Heart left ventricle (tissue), 16 donors: ENCODE data around the gene ANKLE1. TPM values are rescaled to one million over a fixed set of nuclear protein-coding genes. Genes with fewer than 3 reads are reported as not detected.
A peak's percentile ranks its signal among the peaks of the same experiment; 100 is the strongest.

ENCODE experiments used
- ATAC-seq, 4 donors: fragments of 200-7000 bp; cut with Tn5 transposase; one replicate each; pipeline ENCODE4 v1.9.1; 2020 to 2022; ENCODE audit warnings: moderate library complexity in 4 of 4, mild to moderate bottlenecking in 3 of 4, moderate number of reproducible peaks in 1 of 4
- DNase-seq, 5 donors: peaks; one replicate each; pipeline ENCODE4 v3.0.0-alpha.2; 2020
- H3K27ac ChIP-seq, 12 donors: fragments of 200-600 bp; sonication (generic) in 4 of 12; one replicate each; pipeline versions ENCODE4 v1.5.0 to v1.8.0; 2016 to 2022; ENCODE audit warnings: mild to moderate bottlenecking in 2 of 12
- H3K27me3 ChIP-seq, 9 donors: fragments of 200-600 bp; sonication (generic) in 2 of 9; one replicate each; pipeline versions ENCODE4 v1.5.1 to v1.8.0; 2016 to 2022; ENCODE audit warnings: mild to moderate bottlenecking in 3 of 9
- H3K36me3 ChIP-seq, 9 donors: fragments of 200-600 bp; sonication (generic) in 2 of 9; one replicate each; pipeline versions ENCODE4 v1.5.0 to v1.8.0; 2018 to 2022; ENCODE audit warnings: mild to moderate bottlenecking in 2 of 9
- H3K4me1 ChIP-seq, 12 donors: fragments of 200-600 bp; sonication (generic) in 4 of 12; one replicate each; pipeline versions ENCODE4 v1.5.0 to v1.8.0; 2016 to 2022; ENCODE audit warnings: mild to moderate bottlenecking in 3 of 12
- H3K4me3 ChIP-seq, 12 donors: fragments of 200-600 bp; sonication (generic) in 4 of 12; one replicate each; pipeline versions ENCODE4 v1.5.0 to v1.8.0; 2017 to 2022; ENCODE audit warnings: mild to moderate bottlenecking in 9 of 12, moderate library complexity in 4 of 12
- H3K9me3 ChIP-seq, 12 donors: fragments of 200-600 bp; sonication (generic) in 4 of 12; one replicate each; pipeline versions ENCODE4 v1.5.0 to v1.8.0; 2016 to 2022; ENCODE audit warnings: mild to moderate bottlenecking in 1 of 12
- POLR2A ChIP-seq, 2 donors: fragments of 450-650 bp; IDR thresholded peaks; one replicate each; pipeline ENCODE4 v1.6.1; 2017; ENCODE audit warnings: antibody characterized with exemption in 2 of 2, mild to moderate bottlenecking in 2 of 2, moderate library complexity in 2 of 2
- WGBS, 4 donors: extraction: QIAGEN DNeasy Blood & Tissue Kit in 2 of 4; methylation state at CpG; one replicate each; pipeline versions ENCODE4 v1.1.5 to v1.1.7; 2013 to 2018; 5-methylcytosine and 5-hydroxymethylcytosine counted together
- intact Hi-C, 10 donors: fragments of 100-400 bp; cut with DNase I; formaldehyde crosslinking; loops; one replicate each; pipeline versions ENCODE4 v1.11.1 to v1.14.2; 2022
- polyA plus RNA-seq, 2 donors: library from polyadenylated mRNA; stranded (reverse); fragments of 200-250 nt; gene quantifications; one replicate each; pipeline ENCODE4 v1.2.3, GENCODE V29; 2013
- total RNA-seq, 9 donors: library from RNA; depleted of rRNA in 2 of 9; stranded (reverse); fragments of >200 nt in 2 of 9; fragmentation: NEBNext Ultra II Directional in 3 of 9; extraction: Animal tissue kit (Norgen Biotek cat#: 25700) in 3 of 9; gene quantifications; one replicate each; pipeline versions ENCODE4 v1.1.0 to v1.2.4, GENCODE V29; 2016 to 2023
- TF ChIP-seq, protein P1 (sequence below), 12 donors: fragments of 200-600 bp; sonication (generic) in 4 of 12; IDR thresholded peaks; one replicate each; pipeline versions ENCODE4 v1.5.0 to v1.8.0; 2018 to 2022; ENCODE audit warnings: antibody characterized with exemption in 12 of 12, mild to moderate bottlenecking in 5 of 12
- donor health status: ischemic (EF 13 %, LVEDD 7.1; RV severe dilation, severe dysfunction).
- donor health status: healthy with polysubstance abuse.
- donor health status: DM: no; HTN: yes; CAD: no.
- donor health status: DM: no; HTN: no; CAD: no.
- donor health status: ischemic (EF 25% LVEDD 6.9; RV normal size, moderate dysfunction).
- donor health status: ischemic (EF 25% LVEDD 5.7; RV mildly dilated, moderate dysfunction).
- donor health status: healthy.
- donor health status: DM: yes; HTN: yes; CAD: no.
- donor health status: ischemic (EF 35%, LVEDD 5.7; RV mildly dilated, moderate dysfunction).
- donor health status: nonischemic (EF 11% LVEDD 7.7; RV severe dilation, severe dysfunction).
- donor health status: DM: yes; HTN: yes; CAD: no.
- donor health status: PGD.
- donor health status: ischemic (EF 29% LVEDD 5.4; RV normal size, mild dysfunction).
- donor health status: nonischemic (EF 23%, LVEDD 6.1; RV moderate dilation, normal function).

Gene ANKLE1
- total and polyA plus RNA-seq, 11 donors, result 0.07 to 0.44 (median 0.23) TPM; not detected in 2

DNA sequence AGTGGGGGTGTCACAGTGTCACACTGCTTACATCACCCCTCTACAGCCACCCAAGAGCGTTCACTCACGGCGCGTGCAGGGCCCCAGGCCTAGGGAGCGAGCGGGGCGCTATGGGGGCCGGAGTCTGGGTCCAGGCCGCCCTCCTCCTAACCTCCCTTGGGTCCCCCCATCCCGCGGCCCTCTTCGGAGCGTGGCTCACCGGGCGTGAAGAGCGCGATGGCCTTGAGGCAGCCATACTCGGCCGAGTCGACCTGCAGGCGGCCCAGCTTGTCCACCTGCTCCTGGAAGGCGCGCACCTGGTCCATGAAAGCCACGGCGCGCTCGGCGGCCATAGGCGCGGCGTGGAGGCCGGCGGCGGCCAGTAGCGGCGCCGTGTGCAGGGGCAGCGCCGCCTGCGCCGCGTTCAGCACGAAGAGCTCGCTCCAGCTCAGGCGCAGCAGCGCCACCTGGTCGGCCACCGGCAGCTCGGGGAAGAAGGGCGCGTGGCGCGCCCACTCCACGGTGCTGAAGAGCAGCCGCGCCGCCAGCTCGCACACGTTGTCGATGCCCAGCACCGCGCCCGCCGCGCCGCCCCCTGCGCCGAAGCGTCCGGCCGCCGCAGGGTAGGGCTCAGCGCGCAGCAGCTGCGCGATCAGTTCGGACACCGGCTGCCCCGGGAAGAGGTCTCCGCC, 46.3 kb upstream of the ANKLE1 start:
- intact Hi-C loops, result loop anchor here in 3 of 10 donors (5.0 to 10.0 kb wide), 3 partner anchors 158 to 168 kb away; partner anchors contain the start of genes HAUS8 (in 2 of the 3) and MYO9B (in 2 of the 3)
- 1 to 9% (median 6%) methylated on average over 28 to 80 of the region's 80 CpGs; no CpG with 5 or more reads in 1 of the 4 donors for WGBS, 4 donors

GRCh38 chr19:17235971-17236777, 45.5 kb upstream of the ANKLE1 start:
- ATAC-seq (peak in 2 of 4 donors; percentile 38 to 45), DNase-seq (no peak)
- intact Hi-C loops, result loop anchor here in 3 of 10 donors (5.0 to 10.0 kb wide), 3 partner anchors 159 to 169 kb away; partner anchors contain the start of genes HAUS8 (in 2 of the 3) and MYO9B (in 2 of the 3)
- Histone ChIP-seq H3K36me3 (peaks cover 0 to 54% (median 27%) of the 10 kb centered on the region in 9 donors), H3K4me3 (peak overlapping the region; percentile 11 to 82 (median 66)), H3K4me1 (peaks cover 4 to 29% (median 21%) of the 10 kb centered on the region in 12 donors), H3K27me3 (no peaks in the 10 kb centered on the region), H3K27ac (peak overlapping the region in 11 of 12 donors; percentile 53 to 86 (median 75)), H3K9me3 (no peaks in the 10 kb centered on the region)
- TF ChIP-seq, protein P1, sequence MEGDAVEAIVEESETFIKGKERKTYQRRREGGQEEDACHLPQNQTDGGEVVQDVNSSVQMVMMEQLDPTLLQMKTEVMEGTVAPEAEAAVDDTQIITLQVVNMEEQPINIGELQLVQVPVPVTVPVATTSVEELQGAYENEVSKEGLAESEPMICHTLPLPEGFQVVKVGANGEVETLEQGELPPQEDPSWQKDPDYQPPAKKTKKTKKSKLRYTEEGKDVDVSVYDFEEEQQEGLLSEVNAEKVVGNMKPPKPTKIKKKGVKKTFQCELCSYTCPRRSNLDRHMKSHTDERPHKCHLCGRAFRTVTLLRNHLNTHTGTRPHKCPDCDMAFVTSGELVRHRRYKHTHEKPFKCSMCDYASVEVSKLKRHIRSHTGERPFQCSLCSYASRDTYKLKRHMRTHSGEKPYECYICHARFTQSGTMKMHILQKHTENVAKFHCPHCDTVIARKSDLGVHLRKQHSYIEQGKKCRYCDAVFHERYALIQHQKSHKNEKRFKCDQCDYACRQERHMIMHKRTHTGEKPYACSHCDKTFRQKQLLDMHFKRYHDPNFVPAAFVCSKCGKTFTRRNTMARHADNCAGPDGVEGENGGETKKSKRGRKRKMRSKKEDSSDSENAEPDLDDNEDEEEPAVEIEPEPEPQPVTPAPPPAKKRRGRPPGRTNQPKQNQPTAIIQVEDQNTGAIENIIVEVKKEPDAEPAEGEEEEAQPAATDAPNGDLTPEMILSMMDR (IDR thresholded peaks at IDR 0.05), result no peak
- TF ChIP-seq POLR2A (IDR thresholded peaks at IDR 0.05), result no peak
- 6 to 11% (median 9%) methylated on average over 11 to 25 of the region's 27 CpGs for WGBS, 4 donors

More for the DNA sequence above, 46.3 kb upstream of the ANKLE1 start:
- no peaks in the 10 kb centered on the region for H3K9me3 ChIP-seq
- H3K4me1 ChIP-seq, result peaks cover 4 to 29% (median 19%) of the 10 kb centered on the region in 12 donors
- peak; percentile 69 to 91 (median 76) for DNase-seq
- ATAC-seq, result peak; percentile 71 to 89 (median 88)
- H3K4me3 ChIP-seq, result peak overlapping the region; percentile 11 to 82 (median 66)
- TF ChIP-seq POLR2A (IDR thresholded peaks at IDR 0.05), result peak in 1 of 2 donors; percentile 21
- TF ChIP-seq, protein P1 (IDR thresholded peaks at IDR 0.05), result peak; percentile 31 to 80 (median 58)
- H3K36me3 ChIP-seq, result peaks cover 0 to 54% (median 32%) of the 10 kb centered on the region in 9 donors
- H3K27ac ChIP-seq, result peak overlapping the region in 11 of 12 donors; percentile 53 to 86 (median 75)
- H3K27me3 ChIP-seq, result no peaks in the 10 kb centered on the region

- intact Hi-C loops, result loop anchor here in 3 of 10 donors (5.0 to 10.0 kb wide), 3 partner anchors 160 to 170 kb away; partner anchors contain the start of genes HAUS8 (in 2 of the 3) and MYO9B (in 2 of the 3)
- H3K36me3 ChIP-seq, result peaks cover 0 to 46% (median 20%) of the 10 kb centered on the region in 9 donors
- H3K4me1 ChIP-seq, result peaks cover 4 to 36% (median 26%) of the 10 kb centered on the region in 12 donors
- H3K4me3 ChIP-seq, result no peak overlapping the region
- ATAC-seq, result no peak
- peak overlapping the region in 8 of 12 donors; percentile 52 to 86 (median 72) for H3K27ac ChIP-seq
- H3K9me3 ChIP-seq, result no peaks in the 10 kb centered on the region
- TF ChIP-seq, protein P1 (IDR thresholded peaks at IDR 0.05), result no peak
- no peak for TF ChIP-seq POLR2A (IDR thresholded peaks at IDR 0.05)
- 86 to 91% (median 88%) methylated on average over 18 of the region's 18 CpGs for WGBS, 4 donors
- DNase-seq, result no peak
- no peaks in the 10 kb centered on the region for H3K27me3 ChIP-seq
Observed at GRCh38 chr19:17236811-17237543, 44.7 kb upstream of the ANKLE1 start.
